ENCODE data around the gene ADAMTS17. TPM values are rescaled to one million over a fixed set of nuclear protein-coding genes. Genes with fewer than 3 reads are reported as not detected.

The ADAMTS17 gene
- polyA plus RNA-seq, 4 donors, result 0.45 to 3.1 (median 1.2) TPM

GRCh38 chr15:100115711-100116090, 226.1 kb downstream of the ADAMTS17 start:
- 93 to 97% (median 95%) methylated on average over 6 of the region's 6 CpGs for WGBS, 3 donors
- Histone ChIP-seq H3K4me3 (ENCODE audit: low read depth in 1 of 3, low read length in 3 of 3) (no peak overlapping the region), H3K9me3 (ENCODE audit: control insufficient read depth in 2 of 2, insufficient read depth in 1 of 2, low read depth in 1 of 2, low read length in 1 of 2) (peaks cover 0 to 8% of the 10 kb centered on the region in 2 donors), H3K27me3 (ENCODE audit: control insufficient read depth in 3 of 3, insufficient read depth in 3 of 3, low read length in 3 of 3) (no peaks in the 10 kb centered on the region), H3K27ac (ENCODE audit: low read depth in 1 of 3, low read length in 2 of 3) (no peak overlapping the region), H3K4me1 (ENCODE audit: control insufficient read depth in 3 of 3, insufficient read depth in 2 of 3, low read depth in 1 of 3, low read length in 2 of 3) (peaks cover 0 to 11% (median 7%) of the 10 kb centered on the region in 3 donors), H3K36me3 (ENCODE audit: control insufficient read depth in 3 of 3, insufficient read depth in 2 of 3, low read depth in 1 of 3, low read length in 3 of 3) (peaks cover 0 to 4% (median 0%) of the 10 kb centered on the region in 3 donors)
- DNase-seq (no peak), FAIRE-seq (no peak)

- WGBS, 3 donors, result 89 to 94% (median 91%) methylated on average over 19 of the region's 19 CpGs
- DNase-seq (no peak), FAIRE-seq (no peak)
- Histone ChIP-seq H3K36me3 (ENCODE audit: control insufficient read depth in 3 of 3, insufficient read depth in 2 of 3, low read depth in 1 of 3, low read length in 3 of 3) (peaks cover 0 to 4% (median 0%) of the 10 kb centered on the region in 3 donors), H3K4me3 (ENCODE audit: low read depth in 1 of 3, low read length in 3 of 3) (no peak overlapping the region), H3K27me3 (ENCODE audit: control insufficient read depth in 3 of 3, insufficient read depth in 3 of 3, low read length in 3 of 3) (no peaks in the 10 kb centered on the region), H3K9me3 (ENCODE audit: control insufficient read depth in 2 of 2, insufficient read depth in 1 of 2, low read depth in 1 of 2, low read length in 1 of 2) (peaks cover 0 to 8% of the 10 kb centered on the region in 2 donors), H3K4me1 (ENCODE audit: control insufficient read depth in 3 of 3, insufficient read depth in 2 of 3, low read depth in 1 of 3, low read length in 2 of 3) (peaks cover 0 to 11% (median 7%) of the 10 kb centered on the region in 3 donors), H3K27ac (ENCODE audit: low read depth in 1 of 3, low read length in 2 of 3) (peak overlapping the region in 1 of 3 donors; percentile 27)
Measured at GRCh38 chr15:100115066-100115710, 226.6 kb downstream of the ADAMTS17 start.

DNA sequence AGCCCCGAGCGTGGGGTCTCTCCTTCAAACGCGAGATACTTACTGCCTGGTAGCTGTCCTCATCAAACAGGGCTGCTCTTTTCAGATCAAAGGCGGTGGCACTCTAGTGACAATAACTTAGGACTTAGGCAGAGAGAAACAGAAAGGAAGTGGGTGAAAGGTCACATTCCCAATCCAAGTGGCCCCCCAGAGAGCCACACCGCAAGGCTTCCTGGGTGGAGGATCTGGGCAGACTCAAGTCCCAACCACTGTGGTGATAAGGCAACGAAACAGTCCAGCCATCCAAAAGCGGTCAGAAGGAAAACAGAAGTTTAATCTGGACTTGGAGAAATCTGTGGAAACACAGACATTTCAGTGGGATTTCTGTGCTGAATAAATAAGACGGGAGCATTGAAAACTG, 227.2 kb downstream of the ADAMTS17 start:
- H3K4me3 ChIP-seq (ENCODE audit: low read depth in 1 of 3, low read length in 3 of 3), result no peak overlapping the region
- 45 to 79% (median 74%) methylated on average over 9 of the region's 9 CpGs for WGBS, 3 donors
- DNase-seq, result peak in 1 of 2 donors; percentile 16
- H3K27ac ChIP-seq (ENCODE audit: low read depth in 1 of 3, low read length in 2 of 3), result peak overlapping the region in 1 of 3 donors; percentile 68
- no peak for FAIRE-seq
- peaks cover 0 to 4% (median 0%) of the 10 kb centered on the region in 3 donors for H3K36me3 ChIP-seq (ENCODE audit: control insufficient read depth in 3 of 3, insufficient read depth in 2 of 3, low read depth in 1 of 3, low read length in 3 of 3)
- H3K9me3 ChIP-seq (ENCODE audit: control insufficient read depth in 2 of 2, insufficient read depth in 1 of 2, low read depth in 1 of 2, low read length in 1 of 2), result peaks cover 0 to 4% of the 10 kb centered on the region in 2 donors
- H3K27me3 ChIP-seq (ENCODE audit: control insufficient read depth in 3 of 3, insufficient read depth in 3 of 3, low read length in 3 of 3), result no peaks in the 10 kb centered on the region
- H3K4me1 ChIP-seq (ENCODE audit: control insufficient read depth in 3 of 3, insufficient read depth in 2 of 3, low read depth in 1 of 3, low read length in 2 of 3), result peaks cover 0 to 11% (median 7%) of the 10 kb centered on the region in 3 donors

GRCh38 chr15:100114100-100114499, 227.7 kb downstream of the ADAMTS17 start:
- no peak overlapping the region for H3K4me3 ChIP-seq (ENCODE audit: low read depth in 1 of 3, low read length in 3 of 3)
- FAIRE-seq (no peak), DNase-seq (peak in 1 of 2 donors; percentile 15)
- no peaks in the 10 kb centered on the region for H3K27me3 ChIP-seq (ENCODE audit: control insufficient read depth in 3 of 3, insufficient read depth in 3 of 3, low read length in 3 of 3)
- peaks cover 0 to 3% of the 10 kb centered on the region in 2 donors for H3K9me3 ChIP-seq (ENCODE audit: control insufficient read depth in 2 of 2, insufficient read depth in 1 of 2, low read depth in 1 of 2, low read length in 1 of 2)
- 30 to 84% (median 68%) methylated on average over 8 of the region's 8 CpGs for WGBS, 3 donors
- peaks cover 0 to 11% (median 7%) of the 10 kb centered on the region in 3 donors for H3K4me1 ChIP-seq (ENCODE audit: control insufficient read depth in 3 of 3, insufficient read depth in 2 of 3, low read depth in 1 of 3, low read length in 2 of 3)
- peaks cover 0 to 4% (median 0%) of the 10 kb centered on the region in 3 donors for H3K36me3 ChIP-seq (ENCODE audit: control insufficient read depth in 3 of 3, insufficient read depth in 2 of 3, low read depth in 1 of 3, low read length in 3 of 3)
- H3K27ac ChIP-seq (ENCODE audit: low read depth in 1 of 3, low read length in 2 of 3), result peak overlapping the region in 1 of 3 donors; percentile 68

DNA sequence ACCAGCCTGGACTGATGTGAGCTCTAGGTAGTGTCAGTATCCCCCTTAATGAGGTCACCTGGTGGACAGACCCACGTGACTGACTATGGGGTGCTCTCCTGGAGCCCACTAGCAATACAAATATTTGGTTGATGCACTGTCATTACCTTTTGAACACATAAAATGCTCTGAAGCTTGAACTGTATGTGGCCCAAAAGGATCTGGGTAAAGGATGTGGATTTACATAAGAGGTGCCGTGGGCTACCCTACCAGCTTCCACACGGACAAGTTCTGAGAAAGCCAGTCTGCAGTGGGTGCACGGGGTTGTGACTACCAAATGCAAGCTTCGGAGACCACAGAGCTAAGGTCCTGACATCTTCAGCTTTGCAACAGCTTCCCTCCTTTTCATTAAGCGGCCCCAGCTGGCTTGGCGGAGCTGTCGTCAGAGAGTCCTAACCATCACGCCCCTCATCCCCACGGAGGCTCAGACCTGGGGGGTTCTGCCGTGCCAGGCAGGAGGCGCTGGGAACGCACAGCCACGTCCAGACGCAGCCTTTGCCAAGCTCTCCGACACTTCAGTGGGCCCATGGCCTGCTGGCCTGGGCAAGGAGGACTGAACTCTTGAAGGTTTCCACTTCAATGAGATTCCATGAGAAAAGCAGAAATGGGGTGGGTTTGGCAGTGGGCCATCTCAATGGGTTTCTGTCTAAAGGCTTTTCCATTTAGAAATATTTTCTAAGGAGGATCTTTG, 228.3 kb downstream of the ADAMTS17 start:
- no peak for FAIRE-seq
- no peak overlapping the region for H3K4me3 ChIP-seq (ENCODE audit: low read depth in 1 of 3, low read length in 3 of 3)
- H3K9me3 ChIP-seq (ENCODE audit: control insufficient read depth in 2 of 2, insufficient read depth in 1 of 2, low read depth in 1 of 2, low read length in 1 of 2), result peaks cover 0 to 3% of the 10 kb centered on the region in 2 donors
- 77 to 85% (median 83%) methylated on average over 16 of the region's 16 CpGs for WGBS, 3 donors
- H3K36me3 ChIP-seq (ENCODE audit: control insufficient read depth in 3 of 3, insufficient read depth in 2 of 3, low read depth in 1 of 3, low read length in 3 of 3), result peaks cover 0 to 4% (median 0%) of the 10 kb centered on the region in 3 donors
- DNase-seq, result no peak
- peaks cover 0 to 11% (median 7%) of the 10 kb centered on the region in 3 donors for H3K4me1 ChIP-seq (ENCODE audit: control insufficient read depth in 3 of 3, insufficient read depth in 2 of 3, low read depth in 1 of 3, low read length in 2 of 3)
- no peaks in the 10 kb centered on the region for H3K27me3 ChIP-seq (ENCODE audit: control insufficient read depth in 3 of 3, insufficient read depth in 3 of 3, low read length in 3 of 3)
- peak overlapping the region in 1 of 3 donors; percentile 11 for H3K27ac ChIP-seq (ENCODE audit: low read depth in 1 of 3, low read length in 2 of 3)

GRCh38 chr15:100112636-100113305, 229.0 kb downstream of the ADAMTS17 start:
- FAIRE-seq, result no peak
- Histone ChIP-seq H3K27ac (ENCODE audit: low read depth in 1 of 3, low read length in 2 of 3) (no peak overlapping the region), H3K27me3 (ENCODE audit: control insufficient read depth in 3 of 3, insufficient read depth in 3 of 3, low read length in 3 of 3) (no peaks in the 10 kb centered on the region), H3K4me3 (ENCODE audit: low read depth in 1 of 3, low read length in 3 of 3) (no peak overlapping the region), H3K4me1 (ENCODE audit: control insufficient read depth in 3 of 3, insufficient read depth in 2 of 3, low read depth in 1 of 3, low read length in 2 of 3) (peaks cover 0 to 11% (median 7%) of the 10 kb centered on the region in 3 donors), H3K9me3 (ENCODE audit: control insufficient read depth in 2 of 2, insufficient read depth in 1 of 2, low read depth in 1 of 2, low read length in 1 of 2) (no peaks in the 10 kb centered on the region), H3K36me3 (ENCODE audit: control insufficient read depth in 3 of 3, insufficient read depth in 2 of 3, low read depth in 1 of 3, low read length in 3 of 3) (peaks cover 0 to 4% (median 0%) of the 10 kb centered on the region in 3 donors)
- WGBS, 3 donors, result 89 to 92% (median 91%) methylated on average over 14 of the region's 14 CpGs
- no peak for DNase-seq

GRCh38 chr15:100112061-100112420, 229.7 kb downstream of the ADAMTS17 start:
- WGBS, 3 donors, result 68 to 75% (median 74%) methylated on average over 5 of the region's 5 CpGs
- peak overlapping the region in 1 of 3 donors; percentile 14 for H3K27ac ChIP-seq (ENCODE audit: low read depth in 1 of 3, low read length in 2 of 3)

More at GRCh38 chr15:100112061-100112420, 229.7 kb downstream of the ADAMTS17 start:
- FAIRE-seq (no peak), DNase-seq (no peak)
- Histone ChIP-seq H3K9me3 (ENCODE audit: control insufficient read depth in 2 of 2, insufficient read depth in 1 of 2, low read depth in 1 of 2, low read length in 1 of 2) (no peaks in the 10 kb centered on the region), H3K4me1 (ENCODE audit: control insufficient read depth in 3 of 3, insufficient read depth in 2 of 3, low read depth in 1 of 3, low read length in 2 of 3) (peaks cover 0 to 11% (median 7%) of the 10 kb centered on the region in 3 donors), H3K36me3 (ENCODE audit: control insufficient read depth in 3 of 3, insufficient read depth in 2 of 3, low read depth in 1 of 3, low read length in 3 of 3) (peaks cover 0 to 3% (median 0%) of the 10 kb centered on the region in 3 donors), H3K27me3 (ENCODE audit: control insufficient read depth in 3 of 3, insufficient read depth in 3 of 3, low read length in 3 of 3) (no peaks in the 10 kb centered on the region), H3K4me3 (ENCODE audit: low read depth in 1 of 3, low read length in 3 of 3) (no peak overlapping the region)
